ENCODE data around the gene CHI3L1.

GRCh38 chr1:203214871-203215270 is 28.4 kb upstream of the CHI3L1 start:
- TF ChIP-seq CTCF (IDR thresholded peaks at IDR 0.05): no peak
- no peak for TF ChIP-seq ZFX (IDR thresholded peaks at IDR 0.05; ENCODE audit: borderline replicate concordance)
